ENCODE results near the gene CRYBA1.

DNA sequence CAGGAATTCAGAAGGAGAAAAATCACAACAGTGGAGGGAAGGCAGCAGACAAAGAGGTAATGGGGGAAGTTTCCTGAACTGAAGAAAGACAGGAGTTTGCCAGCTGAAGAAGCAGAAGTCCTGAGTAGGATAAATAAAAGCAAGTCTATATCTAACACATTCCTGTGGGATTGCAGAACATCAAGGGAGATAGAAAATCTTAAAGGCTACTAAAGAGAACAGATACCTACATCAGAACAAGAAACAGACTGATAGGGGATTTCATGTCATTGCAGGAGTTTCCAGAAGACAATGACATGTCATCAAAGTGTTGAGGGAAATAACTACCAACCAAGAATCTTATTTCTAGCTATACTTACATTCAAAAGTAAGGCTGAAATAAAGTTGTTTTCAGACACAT lies 21.3 kb upstream of the CRYBA1 start:
- no peak for TF ChIP-seq POLR2A (IDR thresholded peaks at IDR 0.05; ENCODE audit: low read depth, low read length)
- no peak for TF ChIP-seq POLR2AphosphoS5 (IDR thresholded peaks at IDR 0.05; ENCODE audit: low read depth, low read length)
